CD4-positive, alpha-beta T cell treated with Interferon alpha-2 for 1 hour (primary cell): ENCODE results near the gene PNLDC1.
"Not testable (repeated sequence)": the region's sequence is repeated elsewhere in the genome, so short reads cannot be mapped to it uniquely, and the experiment has no call there.

Source experiments
- DNase-seq, 2 donors: peaks; one replicate each; pipeline ENCODE4 v3.0.0-alpha.2; 2020 to 2022

PNLDC1 gene

DNA sequence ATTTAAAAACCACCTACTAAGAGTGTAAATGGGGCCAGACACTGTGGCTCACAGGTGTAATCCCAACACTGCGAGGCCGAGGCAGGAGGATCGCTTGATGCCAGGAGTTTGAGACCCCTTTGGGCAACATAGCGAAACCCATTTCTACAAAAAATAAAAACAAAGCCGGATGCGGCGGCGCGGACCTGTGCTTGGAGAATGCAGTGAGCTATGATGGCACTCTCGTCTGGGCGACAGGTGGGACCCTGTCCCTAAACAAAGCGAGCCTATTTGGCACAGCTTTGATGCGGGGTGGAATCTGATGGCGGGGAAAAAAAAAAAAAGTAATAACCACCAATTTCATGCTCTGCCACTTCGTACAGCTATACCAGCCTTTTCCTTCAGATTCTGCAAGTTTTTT is 11.8 kb upstream of the PNLDC1 start:
- DNase-seq, result peak in 1 of 2 donors; percentile 32

DNA sequence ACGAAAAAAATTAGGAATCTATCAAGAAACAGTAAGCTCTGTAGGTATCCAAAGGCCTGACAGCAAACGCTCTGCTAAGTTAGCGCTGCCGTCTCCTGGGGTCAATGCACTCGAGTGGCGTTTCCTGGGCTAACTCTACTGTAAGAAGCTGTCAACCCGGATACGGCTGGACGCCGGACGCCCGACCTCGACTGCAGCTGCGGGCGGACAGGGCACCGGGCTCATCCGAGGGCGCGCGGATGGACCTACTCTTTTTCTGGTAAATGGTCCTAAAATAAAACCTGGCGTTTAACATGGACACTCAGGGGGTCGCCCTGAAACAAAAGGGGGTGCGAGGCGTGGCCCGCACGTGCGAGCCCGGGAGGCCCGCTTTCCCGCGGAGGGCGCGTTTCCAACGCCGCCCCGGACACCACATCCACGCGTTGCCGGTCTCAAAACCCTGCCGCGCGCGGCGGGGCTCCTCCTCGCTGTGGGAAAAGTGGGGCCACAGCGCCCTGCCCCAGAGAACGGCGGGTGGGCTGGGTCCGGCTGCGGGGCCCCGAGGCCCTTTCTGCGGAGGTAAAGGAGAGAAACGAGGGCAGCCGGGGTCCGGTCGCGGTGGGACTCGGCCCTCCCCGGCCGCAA is 11.2 kb upstream of the PNLDC1 start:
- peak in 1 of 2 donors; percentile 36 for DNase-seq

DNA sequence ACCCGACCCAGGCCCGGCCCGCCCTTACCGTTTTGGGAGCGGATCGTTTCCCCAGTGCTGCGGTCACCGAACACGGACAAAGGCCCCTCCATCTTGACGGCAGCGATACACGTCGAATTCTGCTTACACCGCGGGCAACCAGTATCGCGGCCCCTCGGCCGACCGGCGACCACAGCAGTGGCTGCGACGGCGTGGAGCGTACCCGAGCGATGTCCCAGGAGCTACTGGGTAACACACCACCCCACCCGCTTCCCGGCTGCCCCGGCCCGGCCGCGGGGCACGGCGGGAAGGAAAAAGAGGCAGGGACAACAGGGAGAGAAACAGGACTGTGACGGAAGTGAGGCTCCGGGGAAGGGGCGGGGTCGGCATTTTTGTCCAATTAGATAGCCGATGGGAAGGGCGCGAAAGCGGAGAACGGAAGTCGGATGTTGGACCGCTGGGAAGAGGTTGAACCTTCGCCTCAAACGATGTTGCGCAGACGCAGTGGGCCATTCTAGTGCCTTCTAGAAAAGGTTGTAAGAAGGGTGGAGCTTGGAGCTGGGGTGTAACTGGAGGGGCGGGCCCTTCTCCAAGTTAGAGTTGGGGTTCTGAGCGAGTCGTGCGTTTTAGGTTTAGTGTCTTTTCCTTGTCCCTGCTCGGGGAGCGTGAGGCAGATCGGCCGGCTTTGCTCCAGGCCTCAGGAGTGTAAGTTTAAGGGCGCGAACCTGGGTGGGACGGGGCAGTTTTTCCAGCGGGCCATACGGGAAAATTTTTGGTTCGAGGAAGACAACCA is 10.5 kb upstream of the PNLDC1 start, which contains the start of gene TCP1:
TSS of gene TCP1 (minus strand) at position 226 of the 772 bp plus-strand sequence. CDS start at position 92, 134 bp downstream.
- peak; percentile 99 for DNase-seq

DNA sequence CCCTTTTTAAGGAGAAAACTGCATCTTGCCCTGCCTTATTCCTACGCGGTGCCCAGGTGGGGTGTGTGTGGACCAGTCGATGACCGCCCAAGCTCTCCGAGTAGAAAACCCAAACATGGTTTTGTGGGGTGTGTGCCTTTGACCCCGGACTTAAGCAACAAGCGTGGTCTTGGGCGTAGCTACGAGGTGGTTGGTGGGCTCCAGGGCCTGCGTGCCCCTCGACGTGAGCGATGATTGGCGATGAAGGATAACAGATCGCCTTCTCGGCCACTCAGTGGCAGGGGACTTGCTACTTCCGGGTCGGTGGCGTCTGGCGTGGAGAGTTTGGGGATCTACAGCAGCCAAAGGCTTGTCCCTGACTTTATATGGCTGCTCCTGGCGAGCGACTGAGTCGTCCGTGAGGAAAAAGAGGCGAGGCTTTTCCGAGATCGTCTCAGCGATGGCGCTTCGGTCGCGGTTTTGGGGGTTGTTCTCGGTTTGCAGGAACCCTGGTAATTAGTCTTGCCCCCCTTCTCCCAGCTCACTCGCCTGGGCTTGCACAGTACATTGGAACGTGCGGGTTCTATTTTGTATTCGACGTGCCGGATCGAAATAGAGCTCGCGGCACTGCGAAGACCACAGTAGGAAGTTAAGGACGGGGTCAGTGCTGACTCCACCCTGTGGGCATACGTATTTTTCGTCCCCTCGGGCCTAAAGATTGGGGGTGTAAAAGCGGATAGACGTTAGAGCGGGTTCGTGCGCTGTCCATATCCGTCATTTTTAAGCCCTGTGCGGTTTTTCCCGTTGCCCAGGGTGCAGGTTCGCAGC is 9.7 kb upstream of the PNLDC1 start, which contains the start of gene MRPL18:
TSS of gene MRPL18 (plus strand) at position 319 of the 807 bp plus-strand sequence. CDS start at position 440, 121 bp downstream.
- peak; percentile 89 to 91 for DNase-seq

DNA sequence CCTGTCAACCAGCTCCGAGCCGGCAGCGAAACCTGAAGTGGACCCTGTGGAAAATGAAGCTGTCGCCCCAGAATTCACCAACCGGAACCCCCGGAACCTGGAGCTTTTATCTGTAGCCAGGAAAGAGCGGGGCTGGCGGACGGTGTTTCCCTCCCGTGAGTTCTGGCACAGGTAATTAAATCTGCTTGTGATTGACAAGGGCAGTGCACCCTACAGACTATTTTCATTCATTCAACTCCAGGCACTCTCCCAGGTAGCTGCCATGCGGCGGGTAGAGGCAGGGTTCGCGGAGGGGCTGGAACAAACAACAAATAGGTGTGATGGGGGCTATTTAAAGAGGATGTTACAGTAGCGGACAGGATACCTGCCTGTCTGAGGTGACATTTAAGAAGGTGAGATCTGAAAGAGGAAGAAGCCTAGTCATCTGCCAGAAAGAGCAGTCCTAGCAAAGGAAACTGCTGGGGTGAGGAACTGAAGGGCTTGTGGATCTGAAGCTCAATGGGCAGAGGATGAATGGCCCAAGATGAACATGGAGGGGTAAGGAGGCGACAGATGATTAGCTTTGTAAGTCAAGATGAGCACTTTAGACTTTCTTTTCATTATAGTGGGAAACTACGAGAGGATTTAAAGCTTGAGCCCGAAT is 9.0 kb upstream of the PNLDC1 start:
- DNase-seq, result no peak

DNA sequence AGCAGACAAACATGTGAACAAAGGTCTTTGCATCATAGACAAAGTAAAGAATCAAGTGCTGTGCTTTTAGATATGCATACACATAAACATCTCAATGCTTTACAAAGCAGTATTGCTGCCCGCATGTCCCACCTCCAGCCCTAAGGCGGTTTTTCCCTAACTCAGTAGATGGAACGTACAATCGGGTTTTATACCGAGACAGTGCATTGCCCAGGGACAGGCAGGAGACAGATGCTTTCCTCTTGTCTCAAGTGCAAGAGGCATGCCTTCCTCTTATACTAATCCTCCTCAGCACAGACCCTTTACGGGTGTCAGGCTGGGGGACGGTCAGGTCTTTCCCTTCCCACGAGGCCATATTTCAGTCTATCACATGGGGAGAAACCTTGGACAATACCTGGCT is 5.1 kb upstream of the PNLDC1 start:
- not testable (repeated sequence) for DNase-seq

DNA sequence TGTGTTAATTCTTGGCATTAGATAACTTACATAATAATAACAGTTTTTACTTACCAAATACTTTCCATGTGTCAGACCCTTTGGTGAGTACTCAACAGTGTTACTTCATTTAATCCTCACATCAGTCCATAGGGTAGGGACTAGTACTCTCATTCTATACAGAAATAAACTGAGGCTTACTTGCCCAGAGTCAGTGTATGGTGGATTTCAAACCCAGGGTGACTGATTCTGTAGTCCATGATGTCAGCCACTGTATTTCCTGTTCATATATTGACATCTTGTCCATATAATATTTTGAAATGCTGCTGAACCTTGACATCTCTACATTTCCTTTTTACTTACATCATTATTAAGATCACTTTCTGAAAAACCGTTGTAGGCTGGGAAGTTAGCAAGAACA is 2.5 kb upstream of the PNLDC1 start:
- DNase-seq, result no peak

DNA sequence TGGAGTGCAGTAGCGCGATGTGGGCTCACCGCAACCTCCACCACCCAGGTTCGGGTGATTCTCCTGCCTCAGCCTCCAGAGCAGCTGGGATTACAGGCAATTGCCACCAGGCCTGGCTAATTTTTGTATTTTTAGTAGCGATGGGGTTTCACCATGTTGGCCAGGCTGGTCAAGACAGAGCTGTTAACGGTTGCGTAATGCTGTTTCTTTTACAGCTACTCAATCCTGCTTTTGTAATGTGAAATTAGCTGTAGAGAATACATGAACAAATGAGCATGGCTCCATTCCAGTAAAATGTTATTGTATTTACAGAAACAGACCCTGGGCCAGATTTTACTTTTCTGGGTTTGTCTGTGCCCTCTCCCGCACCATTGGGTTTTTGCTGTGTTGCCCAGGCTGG is 1.9 kb downstream of the PNLDC1 start:
- DNase-seq, result no peak

DNA sequence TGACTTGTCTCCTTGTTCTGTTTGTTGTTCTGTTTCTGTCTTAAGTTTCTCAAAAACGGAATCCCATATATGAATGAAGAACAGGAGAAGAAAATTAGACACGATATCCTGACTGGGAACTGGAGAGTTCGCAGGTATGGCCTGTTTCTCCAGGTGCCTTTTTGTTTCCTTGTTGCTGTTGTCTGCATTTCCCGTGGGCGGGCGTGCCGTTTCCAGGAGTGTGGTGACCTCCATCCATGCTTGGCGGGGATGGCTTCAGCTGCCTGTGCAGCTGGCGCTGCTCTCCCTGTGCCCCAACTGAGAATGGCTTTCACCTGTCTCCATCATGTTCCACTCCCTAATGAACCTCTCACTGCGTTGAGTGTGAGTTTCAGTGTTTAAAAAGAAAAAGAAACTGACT is 4.4 kb downstream of the PNLDC1 start:
- no peak for DNase-seq

DNA sequence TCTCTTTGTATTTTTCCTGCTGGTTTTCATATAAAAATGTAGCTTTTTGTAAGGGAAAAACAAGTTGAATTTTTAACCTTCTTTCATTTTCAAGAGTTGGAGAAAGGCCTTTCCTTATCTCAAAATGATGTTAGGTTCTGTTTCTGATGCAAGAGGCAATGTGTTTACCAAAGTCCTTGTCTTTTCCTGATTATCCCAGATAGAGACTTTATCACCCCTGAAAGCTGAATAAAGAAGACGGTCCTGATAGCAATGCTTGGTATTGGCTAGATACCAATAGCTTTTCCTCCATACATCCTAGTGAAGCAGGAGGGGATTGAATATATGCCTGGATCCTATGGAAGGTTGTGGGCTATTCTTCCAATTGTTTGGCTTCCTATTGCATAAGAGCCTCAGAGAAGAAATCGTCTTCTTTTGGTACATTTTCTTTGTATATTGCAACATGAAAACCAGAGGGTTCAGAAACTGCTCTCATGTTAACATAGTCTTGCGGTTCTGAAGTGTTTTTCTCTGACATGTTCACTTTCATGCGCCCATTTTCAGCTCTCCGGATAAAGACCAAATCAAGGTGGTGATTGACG is 5.5 kb downstream of the PNLDC1 start:
- DNase-seq, result no peak

DNA sequence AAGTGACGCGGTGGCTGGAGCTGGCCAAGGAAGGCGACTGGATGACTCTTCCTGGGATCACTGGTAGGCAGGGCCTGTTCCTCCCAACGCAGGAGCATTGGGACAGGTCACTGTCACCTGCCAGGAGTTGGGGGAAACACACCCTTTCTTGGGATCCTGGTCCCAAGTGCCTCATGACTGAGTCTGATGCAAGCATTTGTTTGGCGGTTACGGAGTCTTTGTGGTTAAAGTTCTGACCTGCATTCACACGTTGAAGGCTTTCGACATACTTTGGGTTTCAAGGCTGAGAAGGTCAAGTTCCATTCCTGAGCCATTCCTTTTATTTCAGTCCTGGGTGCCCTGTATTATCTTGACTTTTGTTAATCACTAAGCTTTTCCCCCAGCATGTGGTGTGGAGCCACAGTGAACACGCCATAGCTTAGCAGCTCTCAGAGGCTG is 6.0 kb downstream of the PNLDC1 start:
- DNase-seq, result no peak

DNA sequence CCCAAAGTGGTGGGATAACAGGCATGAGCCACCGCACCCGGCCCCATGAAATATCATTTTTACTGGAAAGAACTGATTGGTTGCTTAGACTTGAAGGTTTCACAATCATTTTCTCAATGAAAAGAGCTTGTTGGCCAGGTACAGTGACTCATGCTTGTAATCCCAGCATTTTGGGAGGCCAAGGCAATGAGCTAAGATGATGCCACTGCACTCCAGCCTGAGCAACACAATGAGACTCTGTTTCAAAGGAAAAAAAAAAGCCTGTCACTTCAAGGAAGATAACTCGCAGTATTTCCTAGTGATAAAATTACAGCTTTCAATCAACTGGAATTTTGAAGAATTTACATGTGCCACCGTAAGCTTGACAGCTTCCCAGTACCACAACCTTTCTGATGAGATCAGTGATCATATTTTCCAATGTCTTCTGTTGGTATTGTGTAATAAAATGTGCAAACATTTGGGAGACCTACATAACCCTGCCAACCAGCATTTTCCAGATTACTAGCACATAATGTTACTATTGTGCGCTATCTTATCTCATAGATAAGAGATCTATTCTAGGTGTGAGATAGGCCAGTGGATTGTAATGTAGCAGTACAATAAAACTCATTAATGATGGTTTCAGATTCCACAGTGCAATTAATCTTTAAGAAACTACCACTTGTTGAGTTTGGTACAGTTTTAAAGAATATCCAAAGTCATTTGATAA is 7.2 kb downstream of the PNLDC1 start:
- DNase-seq, result no peak

DNA sequence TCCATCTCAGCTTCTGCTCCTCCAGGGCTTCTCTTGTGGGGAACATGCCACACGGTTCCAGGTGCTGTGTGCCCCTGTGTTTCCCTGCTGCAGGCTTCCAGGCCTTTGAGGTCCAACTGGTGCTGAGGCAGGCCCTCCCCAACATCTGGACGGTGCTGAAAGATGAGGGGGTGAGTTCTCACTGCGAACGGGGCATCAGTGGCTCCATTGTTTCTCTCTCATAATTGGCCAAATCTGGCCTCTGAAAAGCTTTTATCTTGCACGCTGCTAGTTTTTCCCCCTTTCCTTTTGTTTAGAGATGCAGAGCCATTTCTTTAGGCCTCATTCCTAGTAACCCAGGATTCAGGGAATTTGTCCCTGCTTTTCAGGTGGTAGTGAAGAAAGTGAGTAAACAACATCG is 8.6 kb downstream of the PNLDC1 start:
- no peak for DNase-seq

DNA sequence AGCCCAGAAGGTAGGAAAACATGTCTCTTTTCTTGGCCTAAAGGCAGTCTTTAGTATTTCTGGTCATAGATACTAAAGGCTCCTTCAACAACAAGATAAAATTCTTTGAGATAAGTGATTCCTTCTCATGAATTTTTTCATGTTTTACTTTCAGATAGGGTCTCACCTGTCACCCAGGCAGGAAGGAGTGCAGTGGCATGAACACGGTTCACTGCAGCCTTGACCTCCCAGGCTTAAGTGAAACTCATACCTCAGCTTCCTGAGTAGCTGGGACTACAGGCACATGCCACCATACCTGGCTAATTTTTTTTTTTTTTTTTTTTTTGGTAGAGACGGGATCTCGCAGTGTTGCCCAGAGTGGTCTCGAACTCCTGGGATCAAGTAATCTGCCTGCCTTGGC is 9.1 kb downstream of the PNLDC1 start:
- DNase-seq, result no peak

DNA sequence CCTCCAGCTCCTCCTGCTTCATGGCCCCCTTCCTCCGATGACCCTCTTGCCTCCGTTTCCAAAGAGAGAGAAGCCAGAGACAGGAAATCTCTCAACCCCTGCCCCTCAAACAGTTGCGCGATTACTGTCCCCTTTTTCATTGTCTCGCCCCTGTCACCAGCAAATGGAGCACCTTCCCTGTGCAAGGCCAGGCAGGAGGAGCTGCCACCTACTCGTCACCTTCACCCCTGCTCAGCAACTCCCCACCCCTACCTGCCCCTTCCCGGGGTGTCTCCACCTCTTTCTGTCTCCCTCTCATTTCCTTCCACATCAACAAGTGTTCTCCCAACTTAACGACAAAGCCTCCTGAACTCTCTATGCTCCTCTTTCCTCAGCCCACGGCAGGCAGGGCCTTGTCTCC is 13.7 kb downstream of the PNLDC1 start:
- no peak for DNase-seq

DNA sequence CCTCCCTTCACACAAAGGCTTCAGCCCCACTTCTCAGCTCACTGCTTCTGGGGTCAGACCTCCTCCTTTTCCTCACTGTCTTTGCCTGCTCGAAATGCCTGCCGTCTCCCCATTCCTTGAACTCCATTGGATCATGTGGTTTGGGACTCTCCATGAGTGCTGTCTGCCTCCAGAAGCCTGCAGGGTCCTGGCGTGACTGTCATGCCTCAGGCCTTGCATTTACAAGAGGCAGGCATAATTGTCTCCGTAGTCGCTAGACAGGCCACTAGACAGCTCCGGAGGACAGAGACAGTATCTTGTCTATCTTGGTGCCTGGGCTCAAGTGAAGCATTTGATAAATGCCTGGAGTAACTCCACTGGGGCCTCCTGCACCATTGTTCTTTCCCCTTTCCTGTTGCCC is 15.3 kb downstream of the PNLDC1 start:
- no peak for DNase-seq

DNA sequence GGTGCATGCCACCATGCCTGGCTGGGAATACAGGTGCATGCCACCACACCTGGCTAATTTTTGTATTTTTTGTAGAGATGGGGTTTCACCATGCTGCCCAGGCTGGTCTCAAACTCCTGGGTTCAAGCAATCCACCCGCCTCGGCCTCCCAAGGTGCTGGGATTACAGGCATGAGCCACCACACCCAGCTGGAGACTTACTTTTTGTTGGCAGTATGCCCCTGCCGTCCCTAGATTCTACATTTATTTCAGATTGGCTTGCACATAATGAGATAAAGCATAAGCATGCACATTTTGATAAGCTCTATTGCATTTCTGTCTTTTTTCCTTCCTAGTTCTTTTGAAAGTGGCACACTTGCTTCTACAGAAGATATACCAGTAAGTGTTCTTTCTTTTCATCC is 16.7 kb downstream of the PNLDC1 start:
- DNase-seq, result not testable (repeated sequence)

DNA sequence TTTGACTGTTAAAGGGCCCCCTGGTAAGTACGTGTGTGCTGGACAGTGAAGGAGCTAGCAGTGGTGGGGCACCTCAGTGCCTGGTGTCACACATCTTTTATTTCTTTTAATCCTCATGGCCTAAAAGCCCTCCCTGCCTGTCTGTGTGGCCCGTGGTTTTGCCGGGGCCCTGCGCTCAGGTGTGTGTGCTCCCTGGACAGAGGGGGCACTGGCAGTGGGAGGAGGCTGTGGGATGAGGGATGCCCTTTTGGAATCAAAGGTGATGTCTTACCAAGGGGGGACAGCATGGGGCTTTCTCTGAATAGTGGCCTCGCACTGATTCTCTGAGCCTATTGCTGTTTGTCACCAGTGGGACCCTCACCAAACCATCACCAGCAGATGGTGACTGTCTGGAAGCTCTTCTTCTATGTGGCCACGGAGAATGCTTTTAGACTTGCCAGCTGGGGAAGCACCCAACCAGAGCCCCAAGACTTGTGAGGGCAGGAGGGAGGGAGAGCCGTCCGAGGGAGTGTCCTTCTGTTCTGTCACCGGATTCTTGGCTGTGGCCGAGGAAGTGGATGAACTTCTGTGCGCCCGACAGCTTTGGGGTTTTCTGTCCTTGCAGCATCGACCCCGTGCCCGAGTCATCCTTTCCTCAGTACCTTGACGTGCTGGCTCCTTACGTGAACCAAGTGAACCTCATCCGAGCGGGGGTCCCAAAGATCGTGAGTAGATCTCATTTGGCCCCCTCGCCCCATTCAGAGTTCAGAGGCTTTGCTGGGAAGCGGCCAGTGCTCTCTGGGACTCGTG is 18.1 kb downstream of the PNLDC1 start:
- no peak for DNase-seq

DNA sequence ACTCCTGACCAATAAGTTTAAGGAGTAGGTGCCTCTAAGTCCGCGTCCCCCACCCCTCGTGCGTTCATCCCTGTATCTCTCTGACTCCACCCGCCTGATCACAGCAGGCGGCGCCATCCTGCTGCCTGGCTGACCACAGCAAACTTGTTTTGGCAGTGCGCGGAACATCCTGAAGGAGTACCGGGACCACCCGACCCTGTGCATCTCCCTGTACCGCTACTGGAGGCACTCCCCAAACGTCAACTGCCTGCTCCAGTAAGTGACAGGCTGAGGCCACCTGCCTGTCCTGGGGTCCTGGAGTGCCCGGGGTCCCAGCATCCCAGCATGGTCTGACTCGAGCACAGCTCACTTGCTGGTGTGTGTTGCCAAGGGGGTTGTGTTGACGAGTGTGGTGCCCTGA is 19.0 kb downstream of the PNLDC1 start:
- no peak for DNase-seq

DNA sequence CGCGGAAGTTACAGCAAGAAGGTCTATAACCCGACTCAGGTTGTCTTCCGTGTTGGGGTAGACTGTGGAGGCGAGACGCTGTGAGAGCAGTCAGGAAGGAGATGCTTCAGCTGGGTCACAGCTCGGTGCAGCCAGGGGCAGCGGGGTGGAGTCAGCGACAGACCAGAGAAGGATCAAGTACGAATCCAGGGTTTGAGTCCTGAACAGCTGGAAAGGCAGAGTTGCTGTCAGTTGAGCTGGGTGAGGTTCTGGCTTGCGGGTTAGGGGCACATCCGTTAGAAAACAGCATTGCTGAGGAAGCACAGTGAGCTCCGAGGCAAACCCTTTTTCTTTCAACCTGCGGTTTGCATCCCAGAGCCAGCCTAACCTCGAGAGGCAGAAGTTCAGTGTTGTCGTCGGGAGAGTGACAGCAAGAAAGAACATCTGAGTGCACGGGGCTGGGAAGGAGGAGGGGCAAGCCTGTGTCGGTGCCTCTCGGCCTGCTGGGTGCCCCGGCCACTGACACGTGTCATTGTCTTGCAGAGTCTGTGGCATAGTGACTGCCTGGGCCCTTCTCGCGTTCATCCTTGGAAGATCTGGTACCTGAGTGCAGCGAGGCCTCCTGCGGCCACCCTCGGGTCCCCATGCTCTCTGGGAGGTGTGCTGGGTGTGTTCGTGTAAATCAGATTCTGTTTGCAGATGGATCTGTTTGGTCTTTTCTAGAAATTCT is 20.0 kb downstream of the PNLDC1 start:
- peak; percentile 26 to 41 for DNase-seq
